NCI-H2029 treated with DMSO at 0.1 percent for 48 hours (cell line): ENCODE data around the gene PRPF6.
"Not testable (repeated sequence)": the region's sequence is repeated elsewhere in the genome, so short reads cannot be mapped to it uniquely, and the experiment has no call there.

Source experiments
- DNase-seq: peaks from one replicate; lab custom pipeline; 2025; lab: John Stamatoyannopoulos, UW

Gene PRPF6

GRCh38 chr20:63973636-63974401 is 7.1 kb upstream of the PRPF6 start:
- DNase-seq = peak; percentile 33

- peak; percentile 76 for DNase-seq
Observed at GRCh38 chr20:63974402-63975200, 6.3 kb upstream of the PRPF6 start.

- not testable (repeated sequence) for DNase-seq
Observed at GRCh38 chr20:63976511-63976910, 4.4 kb upstream of the PRPF6 start.

GRCh38 chr20:63976980-63977738 is 3.8 kb upstream of the PRPF6 start:
- DNase-seq = no peak

- no peak for DNase-seq
Observed at GRCh38 chr20:63977739-63978276, 3.1 kb upstream of the PRPF6 start.

GRCh38 chr20:63978319-63979228 is 2.4 kb upstream of the PRPF6 start:
- peak; percentile 39 for DNase-seq

GRCh38 chr20:63979229-63979556 is 1.7 kb upstream of the PRPF6 start:
- no peak for DNase-seq

- no peak for DNase-seq
Observed at GRCh38 chr20:63979557-63980316, 1.2 kb upstream of the PRPF6 start, which contains the start of gene SAMD10. Gene SAMD10, minus strand, starts transcription at chr20:63979642. Its CDS starts 175 bp downstream, at chr20:63979467.

GRCh38 chr20:63980317-63980805 is 571 bp upstream of the PRPF6 start:
- DNase-seq = no peak

- DNase-seq = no peak
Observed at GRCh38 chr20:63982937-63983336, 2.0 kb downstream of the PRPF6 start.

GRCh38 chr20:64000906-64001305 is 20.0 kb downstream of the PRPF6 start:
- no peak for DNase-seq

GRCh38 chr20:64001607-64002011 is 20.7 kb downstream of the PRPF6 start:
- peak; percentile 93 for DNase-seq

- DNase-seq = no peak
Observed at GRCh38 chr20:64003960-64004725, 23.2 kb downstream of the PRPF6 start.

- DNase-seq = no peak
Observed at GRCh38 chr20:64005394-64005793, 24.5 kb downstream of the PRPF6 start.

GRCh38 chr20:64006490-64006889 is 25.6 kb downstream of the PRPF6 start:
- no peak for DNase-seq

- DNase-seq = no peak
Observed at GRCh38 chr20:64006902-64007301, 26.0 kb downstream of the PRPF6 start.

GRCh38 chr20:64009811-64010387 is 29.0 kb downstream of the PRPF6 start:
- DNase-seq = no peak

- DNase-seq = no peak
Observed at GRCh38 chr20:64010711-64011237, 29.8 kb downstream of the PRPF6 start.

- DNase-seq = no peak
Observed at GRCh38 chr20:64011366-64011779, 30.4 kb downstream of the PRPF6 start.
